Stimulated activated CD8-positive, alpha-beta memory T cell treated with anti-CD3 and anti-CD28 coated beads, Interleukin-15, amount 100 ng/mL, for 24 hours (primary cell): ENCODE data around the gene DGKD.
"Not testable (repeated sequence)": the region's sequence is repeated elsewhere in the genome, so short reads cannot be mapped to it uniquely, and the experiment has no call there.

Experiments
- DNase-seq: peaks from one replicate; pipeline ENCODE4 v3.0.0-alpha.2; 2020; ENCODE audit warnings: low read depth

DGKD gene

GRCh38 chr2:233386382-233387041 is 32.2 kb downstream of the DGKD start:
- no peak for DNase-seq

- DNase-seq, result no peak
Observed at GRCh38 chr2:233387225-233387624, 32.9 kb downstream of the DGKD start.

- DNase-seq, result no peak
Observed at GRCh38 chr2:233387667-233388528, 33.6 kb downstream of the DGKD start.

- no peak for DNase-seq
Observed at GRCh38 chr2:233389601-233390125, 35.4 kb downstream of the DGKD start.

GRCh38 chr2:233395687-233396086 is 41.4 kb downstream of the DGKD start:
- no peak for DNase-seq

GRCh38 chr2:233396726-233397665 is 42.7 kb downstream of the DGKD start:
- DNase-seq, result not testable (repeated sequence)

GRCh38 chr2:233399306-233400225 is 45.3 kb downstream of the DGKD start:
- DNase-seq, result no peak

GRCh38 chr2:233400341-233400740 is 46.0 kb downstream of the DGKD start:
- no peak for DNase-seq

GRCh38 chr2:233400961-233401360 is 46.7 kb downstream of the DGKD start:
- DNase-seq, result no peak

- no peak for DNase-seq
Observed at GRCh38 chr2:233402346-233402745, 48.1 kb downstream of the DGKD start.

- DNase-seq, result no peak
Observed at GRCh38 chr2:233402789-233403188, 48.5 kb downstream of the DGKD start.

GRCh38 chr2:233404222-233404621 is 49.9 kb downstream of the DGKD start:
- no peak for DNase-seq

- DNase-seq, result no peak
Observed at GRCh38 chr2:233406865-233407264, 52.6 kb downstream of the DGKD start.

- no peak for DNase-seq
Observed at GRCh38 chr2:233407771-233408181, 53.5 kb downstream of the DGKD start.

- DNase-seq, result no peak
Observed at GRCh38 chr2:233408366-233409285, 54.3 kb downstream of the DGKD start.

- DNase-seq, result no peak
Observed at GRCh38 chr2:233409286-233409991, 55.1 kb downstream of the DGKD start.

GRCh38 chr2:233410196-233410760 is 56.0 kb downstream of the DGKD start:
- DNase-seq, result no peak

- DNase-seq, result no peak
Observed at GRCh38 chr2:233411162-233411561, 56.9 kb downstream of the DGKD start.

GRCh38 chr2:233412405-233412804 is 58.1 kb downstream of the DGKD start:
- no peak for DNase-seq
